PFSK-1 (cell line): ENCODE results near the gene CELF4.

ENCODE experiments used
- FOXP2 ChIP-seq: optimal IDR thresholded peaks from 2 replicates; pipeline ENCODE3; 2011; ENCODE audit warnings: borderline replicate concordance, control low read depth, inconsistent platforms; ENCODE audit not compliant: insufficient read depth; ENCODE audit errors: extremely low read length, extremely low read depth
- POLR2AphosphoS5 ChIP-seq: IDR thresholded peaks from 2 replicates; pipeline ENCODE4 v1.6.1; 2012; ENCODE audit warnings: low read depth, mild to moderate bottlenecking, control low read depth, low read length, moderate library complexity
- REST ChIP-seq, 2 experiments: IDR thresholded peaks; 2 replicates each; pipeline versions ENCODE4 v1.6.1 to v1.8.0; 2011 to 2012; ENCODE audit warnings: low read depth in 2 of 2, low read length in 2 of 2, control low read depth in 1 of 2, inconsistent platforms in 1 of 2, mild to moderate bottlenecking in 1 of 2, moderate library complexity in 1 of 2; ENCODE audit not compliant: insufficient read depth in 1 of 2
- SIN3A ChIP-seq: IDR thresholded peaks from 2 replicates; pipeline ENCODE4 v1.6.1; 2012; ENCODE audit warnings: mild to moderate bottlenecking, low read length, moderate library complexity, borderline replicate concordance; ENCODE audit not compliant: insufficient read depth
- TAF1 ChIP-seq: IDR thresholded peaks from 2 replicates; pipeline ENCODE4 v1.6.1; 2012; ENCODE audit warnings: low read length, control low read depth, borderline replicate concordance; ENCODE audit not compliant: insufficient read depth

The CELF4 gene

DNA sequence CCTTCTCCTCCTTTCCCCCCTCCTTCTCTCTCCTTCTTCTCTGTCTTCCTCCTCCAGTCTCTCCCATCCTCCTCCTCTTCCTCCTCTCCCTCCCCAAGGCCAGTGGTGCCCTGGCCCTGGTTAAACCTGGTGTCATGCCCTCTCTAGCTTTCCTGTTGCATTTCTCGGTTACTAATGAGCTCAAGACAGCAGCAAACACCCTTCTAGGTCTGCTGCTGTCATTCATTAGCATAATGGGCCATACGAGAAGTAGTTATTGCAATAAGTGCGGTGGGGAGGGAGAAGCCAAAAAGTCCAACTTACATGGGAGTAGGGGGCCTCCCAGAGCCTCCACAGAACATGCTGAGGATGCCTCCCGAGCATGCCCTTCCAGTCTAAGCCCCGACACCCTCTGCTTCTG is 177.2 kb downstream of the CELF4 start:
- no peak for TF ChIP-seq FOXP2
- no peak for TF ChIP-seq REST (IDR thresholded peaks at IDR 0.05; ENCODE audit: insufficient read depth in 1 of 2, low read depth in 2 of 2, low read length in 2 of 2)
- TF ChIP-seq TAF1 = no peak
- TF ChIP-seq SIN3A = no peak
- TF ChIP-seq POLR2AphosphoS5 = no peak

DNA sequence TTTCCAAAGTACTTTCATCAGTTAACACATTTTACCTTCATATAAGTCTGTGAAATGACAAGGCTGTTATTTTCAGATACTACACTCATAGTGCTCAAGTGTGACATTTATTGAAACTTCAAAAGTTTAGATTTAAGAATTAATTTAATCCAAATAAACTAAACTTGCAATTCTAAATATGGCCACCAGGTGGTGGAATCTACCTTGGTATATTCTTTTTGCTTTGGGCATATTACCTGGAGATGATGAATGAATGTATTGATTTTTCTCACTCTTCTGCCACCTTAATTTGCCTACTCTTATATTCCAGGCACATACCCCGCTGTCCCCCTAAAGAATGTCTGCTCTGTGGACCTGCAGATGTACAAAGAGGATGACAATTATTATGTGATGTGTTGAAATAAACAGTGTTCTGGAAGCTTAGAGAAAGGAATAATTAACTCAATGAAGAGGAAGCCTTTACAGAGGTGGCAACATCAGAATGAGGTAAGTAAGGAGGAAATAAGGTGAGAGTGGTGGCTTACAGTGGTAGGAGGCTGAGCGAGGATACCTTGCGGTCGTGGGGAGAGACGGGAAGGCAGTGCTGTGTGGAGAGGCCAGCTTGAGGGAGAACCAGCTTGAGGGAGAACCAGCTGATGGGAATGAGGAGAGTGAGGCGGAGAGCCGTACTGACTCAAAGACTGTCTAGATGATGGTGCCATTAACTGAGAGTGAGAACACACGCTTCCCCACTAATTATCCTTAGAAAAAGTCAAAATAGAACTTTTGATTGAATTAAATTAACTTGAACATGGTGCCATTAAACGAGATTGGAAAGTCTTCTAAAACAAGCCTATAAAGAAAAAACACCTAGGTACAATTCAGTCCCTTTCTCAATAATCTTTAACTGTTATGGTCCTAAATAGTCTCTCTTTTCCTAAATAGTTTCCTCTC is 179.5 kb downstream of the CELF4 start:
- TF ChIP-seq FOXP2 (no peak), TAF1 (no peak), SIN3A (no peak), REST (IDR thresholded peaks at IDR 0.05; ENCODE audit: insufficient read depth in 1 of 2, low read depth in 2 of 2, low read length in 2 of 2) (no peak), POLR2AphosphoS5 (no peak)

DNA sequence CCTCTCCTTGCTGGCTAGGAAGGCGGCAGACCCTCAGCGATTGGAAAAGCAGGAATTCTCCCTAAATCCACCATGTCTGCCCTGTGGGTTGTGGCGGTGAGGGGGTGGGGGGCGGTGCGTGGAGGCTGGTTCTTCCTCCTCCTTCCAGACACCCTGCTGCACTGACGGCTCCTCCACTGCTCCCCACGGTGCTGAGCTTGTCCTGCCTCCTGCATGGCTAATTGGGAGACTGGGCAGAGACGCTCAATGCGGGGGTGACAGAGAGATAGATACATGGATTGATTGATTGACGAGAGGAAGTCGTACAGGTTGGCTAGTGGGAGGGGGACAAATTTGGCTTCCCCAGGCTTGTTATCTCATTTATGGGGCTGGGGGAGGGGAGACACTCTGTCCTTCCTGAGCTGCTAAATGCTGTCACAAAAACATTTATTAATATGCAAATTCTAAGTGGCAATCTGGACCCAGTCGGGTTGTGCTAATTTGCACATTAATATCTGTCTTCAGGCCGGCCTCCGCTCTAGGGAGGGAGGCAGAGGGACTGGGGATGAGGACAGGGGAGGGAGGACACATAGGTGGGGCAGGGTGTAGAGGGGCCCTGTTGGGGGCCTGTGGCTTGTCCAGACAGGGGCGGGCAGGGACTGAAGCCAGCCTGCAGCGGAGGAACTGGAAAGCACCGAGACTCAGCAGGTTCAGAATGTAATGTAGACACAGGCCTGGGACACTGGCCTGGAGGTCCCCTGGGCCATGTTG is 181.6 kb downstream of the CELF4 start:
- no peak for TF ChIP-seq TAF1
- TF ChIP-seq SIN3A = no peak
- no peak for TF ChIP-seq FOXP2
- no peak for TF ChIP-seq POLR2AphosphoS5
- no peak for TF ChIP-seq REST (IDR thresholded peaks at IDR 0.05; ENCODE audit: insufficient read depth in 1 of 2, low read depth in 2 of 2, low read length in 2 of 2)

DNA sequence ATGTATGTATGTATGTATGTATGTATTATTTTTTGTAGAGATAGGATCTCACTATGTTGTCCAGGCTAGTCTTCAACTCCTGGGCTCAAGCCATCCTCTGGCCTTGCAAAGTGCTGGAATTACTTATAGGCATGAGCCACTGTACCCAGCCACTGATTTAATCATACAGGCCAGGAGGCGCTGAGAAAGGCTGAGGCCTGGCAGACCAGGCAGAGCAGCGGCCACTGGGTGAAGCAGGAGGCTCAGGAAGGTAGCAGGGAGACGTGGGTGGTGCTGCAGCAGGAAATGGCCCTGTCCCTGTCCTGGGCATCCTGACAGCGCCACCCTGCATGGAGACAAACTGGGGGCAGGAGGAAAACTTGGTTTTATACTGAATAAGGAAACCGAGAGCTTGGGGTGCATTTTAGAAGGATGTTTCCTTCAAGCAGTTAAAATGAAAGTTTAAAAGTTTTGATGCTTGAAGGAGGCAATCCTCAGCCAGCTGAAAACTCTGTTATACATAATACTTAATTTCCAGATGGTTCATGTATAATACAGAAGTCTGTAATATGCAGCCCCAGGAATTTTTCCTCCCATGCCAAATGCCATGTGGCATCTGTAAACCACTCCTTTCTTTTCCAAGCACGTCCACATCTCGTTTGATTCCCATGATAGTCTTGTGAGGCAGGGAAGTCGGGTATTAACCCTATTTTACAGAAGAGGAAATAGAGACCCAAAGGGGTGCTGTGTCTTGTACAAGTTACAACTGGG is 182.4 kb downstream of the CELF4 start:
- TF ChIP-seq SIN3A (no peak), FOXP2 (no peak), POLR2AphosphoS5 (no peak), REST (IDR thresholded peaks at IDR 0.05; ENCODE audit: insufficient read depth in 1 of 2, low read depth in 2 of 2, low read length in 2 of 2) (no peak), TAF1 (no peak)
